WTC11 (cell line): ENCODE results near the gene TGFBI. TPM values are rescaled to one million over a fixed set of nuclear protein-coding genes. Genes with fewer than 3 reads are reported as not detected.

Experiments used
- ATAC-seq: fragments of 200-7000 bp; cut with Tn5 transposase; 2 replicates; pipeline ENCODE4 v1.10.0; 2021; ENCODE audit warnings: mild to moderate bottlenecking, moderate library complexity
- CTCF ChIA-PET: fragments of 300-600 bp; sonication (Branson Sonifier 250); formaldehyde crosslinking; loops from one replicate; lab custom pipeline; 2021; ENCODE audit warnings: antibody characterized with exemption; lab: Charles Lee
- POLR2A ChIA-PET: fragments of 350-600 bp; sonication (Branson Sonifier 250); formaldehyde crosslinking; loops from one replicate; lab custom pipeline; 2021; ENCODE audit warnings: antibody characterized with exemption; lab: Charles Lee
- DNase-seq: peaks from one replicate; pipeline ENCODE4 v3.0.0; 2021; ENCODE audit warnings: low spot score
- H3K27ac Mint-ChIP-seq: 2 replicates; pipeline ENCODE4 v1.8.0; 2021; ENCODE audit warnings: mixed read lengths
- H3K27me3 Mint-ChIP-seq: 2 replicates; pipeline ENCODE4 v1.8.0; 2021; ENCODE audit warnings: low read depth, mild to moderate bottlenecking, moderate library complexity, mixed read lengths
- H3K36me3 Mint-ChIP-seq: 2 replicates; pipeline ENCODE4 v1.8.0; 2021; ENCODE audit warnings: mixed read lengths
- H3K4me1 Mint-ChIP-seq: 2 replicates; pipeline ENCODE4 v1.8.0; 2022; ENCODE audit warnings: mixed read lengths
- H3K4me3 Mint-ChIP-seq: 2 replicates; pipeline ENCODE4 v1.8.0; 2021; ENCODE audit warnings: mild to moderate bottlenecking, moderate library complexity, mixed read lengths
- H3K9me3 Mint-ChIP-seq: 2 replicates; pipeline ENCODE4 v1.8.0; 2021; ENCODE audit warnings: mixed read lengths
- ATF2 ChIP-seq: sonication (generic); formaldehyde crosslinking; IDR thresholded peaks from 2 replicates; pipeline ENCODE4 v1.8.1; 2022; ENCODE audit warnings: low read depth, missing genetic modification reagents, borderline replicate concordance
- CREB1 ChIP-seq: sonication (generic); formaldehyde crosslinking; IDR thresholded peaks from 2 replicates; pipeline ENCODE4 v1.8.0; 2023; ENCODE audit warnings: mild to moderate bottlenecking, missing genetic modification reagents
- E2F4 ChIP-seq: sonication (generic); formaldehyde crosslinking; IDR thresholded peaks from 2 replicates; pipeline ENCODE4 v1.8.1; 2022; ENCODE audit warnings: low read depth, mild to moderate bottlenecking, moderate library complexity, missing genetic modification reagents, borderline replicate concordance
- E2F5 ChIP-seq: sonication (generic); formaldehyde crosslinking; IDR thresholded peaks from 2 replicates; pipeline ENCODE4 v1.8.1; 2022; ENCODE audit warnings: mild to moderate bottlenecking, moderate library complexity, missing genetic modification reagents
- GABPB1 ChIP-seq: sonication (generic); formaldehyde crosslinking; IDR thresholded peaks from 2 replicates; pipeline ENCODE4 v1.8.1; 2023; ENCODE audit warnings: mild to moderate bottlenecking, missing genetic modification reagents
- MXD4 ChIP-seq: fragments of 250-450 bp; sonication (Bioruptor Pico); IDR thresholded peaks from 2 replicates; pipeline ENCODE4 v1.8.0; 2021; ENCODE audit warnings: mild to moderate bottlenecking, moderate library complexity, borderline replicate concordance
- SMAD4 ChIP-seq: sonication (generic); formaldehyde crosslinking; IDR thresholded peaks from 2 replicates; pipeline ENCODE4 v1.8.0; 2022; ENCODE audit warnings: mild to moderate bottlenecking, missing genetic modification reagents
- SOX15 ChIP-seq: fragments of 250-450 bp; sonication (Bioruptor Pico); IDR thresholded peaks from 2 replicates; pipeline ENCODE4 v1.9.0; 2021; ENCODE audit warnings: mild to moderate bottlenecking
- TP53 ChIP-seq: sonication (generic); formaldehyde crosslinking; IDR thresholded peaks from 2 replicates; pipeline ENCODE4 v1.8.1; 2023; ENCODE audit warnings: mild to moderate bottlenecking, missing genetic modification reagents
- ZBTB21 ChIP-seq: sonication (generic); formaldehyde crosslinking; IDR thresholded peaks from 2 replicates; pipeline ENCODE4 v1.8.1; 2023; ENCODE audit warnings: mild to moderate bottlenecking, missing genetic modification reagents, borderline replicate concordance
- ZNF121 ChIP-seq: sonication (generic); formaldehyde crosslinking; IDR thresholded peaks from 2 replicates; pipeline ENCODE4 v1.8.0; 2023; ENCODE audit warnings: missing genetic modification reagents
- ZNF232 ChIP-seq: sonication (generic); formaldehyde crosslinking; IDR thresholded peaks from 2 replicates; pipeline ENCODE4 v1.8.0; 2022; ENCODE audit warnings: mild to moderate bottlenecking, missing genetic modification reagents
- ZNF396 ChIP-seq: fragments of 250-450 bp; sonication (Bioruptor Pico); IDR thresholded peaks from 2 replicates; pipeline ENCODE4 v1.8.0; 2021; ENCODE audit warnings: mild to moderate bottlenecking, moderate library complexity, borderline replicate concordance
- ZNF423 ChIP-seq: fragments of 250-450 bp; sonication (Bioruptor Pico); IDR thresholded peaks from 2 replicates; pipeline ENCODE4 v2.1.2; 2022; ENCODE audit warnings: mild to moderate bottlenecking, moderate library complexity
- ZNF425 ChIP-seq: fragments of 250-450 bp; sonication (Bioruptor Pico); conservative IDR thresholded peaks from 2 replicates; pipeline ENCODE4 v1.9.0; 2021; ENCODE audit warnings: mild to moderate bottlenecking
- total RNA-seq: library from RNA; stranded (reverse); gene quantifications from 3 replicates; pipeline ENCODE4 v1.2.3, GENCODE V29; 2021
- TF ChIP-seq, protein P1 (sequence below): sonication (generic); formaldehyde crosslinking; IDR thresholded peaks from 2 replicates; pipeline ENCODE4 v1.8.1; 2023; ENCODE audit warnings: mild to moderate bottlenecking, moderate library complexity, missing genetic modification reagents

The TGFBI gene
- total RNA-seq, 1 experiment from 2014 or later = 7.2 TPM

- TF ChIP-seq ZNF425 (CRISPR knock-in tag) (no peak), ATF2 (CRISPR knock-in tag) (no peak), MXD4 (CRISPR knock-in tag) (no peak), CREB1 (no peak), ZNF423 (CRISPR knock-in tag) (no peak), ZNF396 (CRISPR knock-in tag) (no peak), TP53 (CRISPR knock-in tag) (no peak), ZNF232 (CRISPR knock-in tag) (no peak), ZBTB21 (CRISPR knock-in tag) (no peak), E2F5 (CRISPR knock-in tag) (no peak)
These were observed 61.0 kb downstream of the TGFBI start (continued) for GRCh38 chr5:136089791-136090190.

DNA sequence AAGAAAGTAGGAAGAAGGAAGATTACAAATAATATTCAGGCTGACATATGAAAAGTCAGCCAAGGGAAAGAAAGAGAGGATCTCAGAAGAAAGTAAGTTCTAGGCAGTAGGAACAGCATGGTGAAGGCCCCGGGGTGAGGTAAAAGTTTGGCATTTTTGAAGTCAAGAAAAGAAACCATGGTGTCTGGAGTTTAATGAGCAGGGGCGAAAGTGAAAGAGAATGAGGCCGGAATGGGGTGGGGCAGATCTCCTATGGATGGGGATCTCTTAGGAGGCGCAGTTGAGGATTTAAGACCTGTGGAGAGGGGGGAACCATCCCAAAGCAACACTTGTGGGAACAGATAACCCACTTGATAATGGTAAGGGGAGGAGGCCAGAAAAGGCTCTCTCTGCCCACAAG lies 61.5 kb downstream of the TGFBI start:
- H3K36me3 Mint-ChIP-seq = no peaks in the 10 kb centered on the region
- TF ChIP-seq, protein P1, sequence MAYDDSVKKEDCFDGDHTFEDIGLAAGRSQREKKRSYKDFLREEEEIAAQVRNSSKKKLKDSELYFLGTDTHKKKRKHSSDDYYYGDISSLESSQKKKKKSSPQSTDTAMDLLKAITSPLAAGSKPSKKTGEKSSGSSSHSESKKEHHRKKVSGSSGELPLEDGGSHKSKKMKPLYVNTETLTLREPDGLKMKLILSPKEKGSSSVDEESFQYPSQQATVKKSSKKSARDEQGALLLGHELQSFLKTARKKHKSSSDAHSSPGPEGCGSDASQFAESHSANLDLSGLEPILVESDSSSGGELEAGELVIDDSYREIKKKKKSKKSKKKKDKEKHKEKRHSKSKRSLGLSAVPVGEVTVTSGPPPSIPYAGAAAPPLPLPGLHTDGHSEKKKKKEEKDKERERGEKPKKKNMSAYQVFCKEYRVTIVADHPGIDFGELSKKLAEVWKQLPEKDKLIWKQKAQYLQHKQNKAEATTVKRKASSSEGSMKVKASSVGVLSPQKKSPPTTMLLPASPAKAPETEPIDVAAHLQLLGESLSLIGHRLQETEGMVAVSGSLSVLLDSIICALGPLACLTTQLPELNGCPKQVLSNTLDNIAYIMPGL = no peak
- TF ChIP-seq SMAD4 (CRISPR knock-in tag) (no peak), ZNF121 (no peak), SOX15 (CRISPR knock-in tag) (no peak)
- H3K4me1 Mint-ChIP-seq = no peaks in the 10 kb centered on the region
- CTCF ChIA-PET = no interaction called here
- DNase-seq (no peak), ATAC-seq (no peak)
- H3K9me3 Mint-ChIP-seq = no peaks in the 10 kb centered on the region
- no peak overlapping the region for H3K4me3 Mint-ChIP-seq
- H3K27ac Mint-ChIP-seq = no peak overlapping the region
- H3K27me3 Mint-ChIP-seq = no peaks in the 10 kb centered on the region; the same call in 1 of the 2 replicates
- POLR2A ChIA-PET = no interaction called here

GRCh38 chr5:136094189-136094912 lies 65.6 kb downstream of the TGFBI start:
- peaks cover 2% of the 10 kb centered on the region; the same call in 1 of the 2 replicates for H3K27me3 Mint-ChIP-seq
- ChIA-PET CTCF (no interaction called here), POLR2A (interaction anchor here (0.6 kb wide), 1 partner anchor 125 kb away, joined by 3 read pairs; no protein-coding TSS in a partner anchor)
- H3K4me3 Mint-ChIP-seq = no peak overlapping the region
- H3K9me3 Mint-ChIP-seq = no peaks in the 10 kb centered on the region
- H3K27ac Mint-ChIP-seq = no peak overlapping the region
- TF ChIP-seq E2F4 = no peak
- peak; percentile 72; the same call in 1 of the 2 replicates for TF ChIP-seq GABPB1
- TF ChIP-seq, all 79 proteins: peak for 1
- DNase-seq = no peak
- no peak for ATAC-seq
- H3K4me1 Mint-ChIP-seq = peaks cover 13% of the 10 kb centered on the region
- no peaks in the 10 kb centered on the region for H3K36me3 Mint-ChIP-seq
